ENCODE data around the gene TAF5L. TPM values are rescaled to one million over a fixed set of nuclear protein-coding genes. Genes with fewer than 3 reads are reported as not detected.
A peak's percentile ranks its signal among the peaks of the same experiment; 100 is the strongest.
"Not testable (repeated sequence)": the region's sequence is repeated elsewhere in the genome, so short reads cannot be mapped to it uniquely, and the experiment has no call there.

TAF5L gene
- total RNA-seq, 4 donors from 2014 or later: 14.9 to 26.1 (median 18.4) TPM

- WGBS, 2 donors: 88 to 91% methylated on average over 7 of the region's 7 CpGs
- no peak for DNase-seq
- Histone ChIP-seq H3K27ac (no peak overlapping the region), H3K9me3 (no peaks in the 10 kb centered on the region), H3K36me3 (peaks cover 26 to 32% of the 10 kb centered on the region in 2 donors), H3K4me3 (replicated peaks in 1 of 3) (no peak overlapping the region), H3K27me3 (no peaks in the 10 kb centered on the region), H3K4me1 (no peaks in the 10 kb centered on the region)
- TF ChIP-seq, protein P1, sequence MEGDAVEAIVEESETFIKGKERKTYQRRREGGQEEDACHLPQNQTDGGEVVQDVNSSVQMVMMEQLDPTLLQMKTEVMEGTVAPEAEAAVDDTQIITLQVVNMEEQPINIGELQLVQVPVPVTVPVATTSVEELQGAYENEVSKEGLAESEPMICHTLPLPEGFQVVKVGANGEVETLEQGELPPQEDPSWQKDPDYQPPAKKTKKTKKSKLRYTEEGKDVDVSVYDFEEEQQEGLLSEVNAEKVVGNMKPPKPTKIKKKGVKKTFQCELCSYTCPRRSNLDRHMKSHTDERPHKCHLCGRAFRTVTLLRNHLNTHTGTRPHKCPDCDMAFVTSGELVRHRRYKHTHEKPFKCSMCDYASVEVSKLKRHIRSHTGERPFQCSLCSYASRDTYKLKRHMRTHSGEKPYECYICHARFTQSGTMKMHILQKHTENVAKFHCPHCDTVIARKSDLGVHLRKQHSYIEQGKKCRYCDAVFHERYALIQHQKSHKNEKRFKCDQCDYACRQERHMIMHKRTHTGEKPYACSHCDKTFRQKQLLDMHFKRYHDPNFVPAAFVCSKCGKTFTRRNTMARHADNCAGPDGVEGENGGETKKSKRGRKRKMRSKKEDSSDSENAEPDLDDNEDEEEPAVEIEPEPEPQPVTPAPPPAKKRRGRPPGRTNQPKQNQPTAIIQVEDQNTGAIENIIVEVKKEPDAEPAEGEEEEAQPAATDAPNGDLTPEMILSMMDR (IDR thresholded peaks at IDR 0.05): no peak
- no peak for TF ChIP-seq POLR2A (IDR thresholded peaks at IDR 0.05)
- intact Hi-C loops (cut with DNase I): no loop called here
These were observed 22.4 kb downstream of the TAF5L start for GRCh38 chr1:229603371-229604005.

GRCh38 chr1:229600229-229600628 is 25.7 kb downstream of the TAF5L start:
- intact Hi-C loops (cut with DNase I): no loop called here

GRCh38 chr1:229599218-229599954 is 26.5 kb downstream of the TAF5L start:
- H3K9me3 ChIP-seq: no peaks in the 10 kb centered on the region
- H3K4me1 ChIP-seq: peaks cover 10 to 12% of the 10 kb centered on the region in 2 donors
- H3K27ac ChIP-seq: no peak overlapping the region
- no peak for TF ChIP-seq POLR2A (IDR thresholded peaks at IDR 0.05)
- DNase-seq: no peak
- no peaks in the 10 kb centered on the region for H3K27me3 ChIP-seq
- no peak overlapping the region for H3K4me3 ChIP-seq (replicated peaks in 1 of 3)
- WGBS, 2 donors: 92 to 94% methylated on average over 3 of the region's 3 CpGs
- peaks cover 21 to 23% of the 10 kb centered on the region in 2 donors for H3K36me3 ChIP-seq
- intact Hi-C loops (cut with DNase I): no loop called here

More at GRCh38 chr1:229600229-229600628, 25.7 kb downstream of the TAF5L start:
- 90 to 96% methylated on average over 5 of the region's 5 CpGs for WGBS, 2 donors
- H3K27me3 ChIP-seq: no peaks in the 10 kb centered on the region
- H3K9me3 ChIP-seq: no peaks in the 10 kb centered on the region
- peaks cover 10 to 12% of the 10 kb centered on the region in 2 donors for H3K4me1 ChIP-seq
- H3K4me3 ChIP-seq (replicated peaks in 1 of 3): no peak overlapping the region
- TF ChIP-seq, protein P1 (IDR thresholded peaks at IDR 0.05): no peak
- no peak for TF ChIP-seq POLR2A (IDR thresholded peaks at IDR 0.05)
- H3K27ac ChIP-seq: no peak overlapping the region
- peaks cover 16 to 18% of the 10 kb centered on the region in 2 donors for H3K36me3 ChIP-seq
- no peak for DNase-seq

GRCh38 chr1:229597877-229598276 is 28.0 kb downstream of the TAF5L start:
- 64 to 80% methylated on average over 3 of the region's 3 CpGs for WGBS, 2 donors
- Histone ChIP-seq H3K27me3 (no peaks in the 10 kb centered on the region), H3K4me1 (peaks cover 10 to 12% of the 10 kb centered on the region in 2 donors), H3K36me3 (peaks cover 26 to 28% of the 10 kb centered on the region in 2 donors), H3K4me3 (replicated peaks in 1 of 3) (no peak overlapping the region), H3K9me3 (no peaks in the 10 kb centered on the region), H3K27ac (peak overlapping the region; percentile 18 to 73 (median 33))
- intact Hi-C loops (cut with DNase I): no loop called here
- TF ChIP-seq, protein P1 (IDR thresholded peaks at IDR 0.05): no peak
- no peak for TF ChIP-seq POLR2A (IDR thresholded peaks at IDR 0.05)
- DNase-seq: no peak

DNA sequence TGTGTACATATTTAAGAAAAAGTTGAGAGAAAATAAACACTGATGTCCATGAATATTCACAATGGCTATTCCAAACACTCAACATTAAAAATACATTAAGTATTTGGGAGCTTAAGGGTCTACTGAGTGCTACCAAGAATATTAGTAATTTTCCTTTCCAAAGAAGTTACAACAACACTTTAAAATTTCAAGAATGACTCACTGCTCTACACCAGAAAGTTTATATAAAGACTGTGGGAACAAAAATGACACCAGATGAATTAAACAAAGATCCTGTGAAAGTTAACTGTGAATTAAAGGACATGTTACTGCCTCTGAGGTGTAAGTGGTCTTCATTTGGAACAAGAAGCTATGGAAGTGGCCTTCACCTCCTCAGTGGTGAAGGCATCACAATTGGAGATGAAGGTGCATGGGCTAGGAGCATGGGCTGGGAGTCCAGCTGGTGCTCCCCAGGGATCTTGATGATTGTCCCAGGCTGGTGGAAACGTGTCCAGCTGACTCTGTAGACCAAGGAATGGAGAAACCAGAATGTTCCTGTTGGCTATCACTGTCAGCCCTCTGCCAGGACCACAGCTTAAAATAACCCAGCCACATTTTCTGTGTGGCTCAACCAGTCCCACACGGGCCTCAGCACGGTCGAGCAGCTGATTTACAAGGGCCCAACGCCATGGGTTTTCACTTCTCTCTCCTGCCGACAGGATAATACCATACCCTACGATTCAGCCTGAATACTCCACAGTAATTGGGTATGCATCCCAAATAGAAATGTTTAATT is 28.8 kb downstream of the TAF5L start:
- Histone ChIP-seq H3K4me3 (replicated peaks in 1 of 3) (no peak overlapping the region), H3K36me3 (peaks cover 19 to 21% of the 10 kb centered on the region in 2 donors), H3K9me3 (no peaks in the 10 kb centered on the region), H3K27ac (peak overlapping the region; percentile 4 to 73 (median 33)), H3K27me3 (no peaks in the 10 kb centered on the region), H3K4me1 (peaks cover 10 to 12% of the 10 kb centered on the region in 2 donors)
- WGBS, 2 donors: 59 to 72% methylated on average over 7 of the region's 7 CpGs
- intact Hi-C loops (cut with DNase I): no loop called here
- TF ChIP-seq, protein P1 (IDR thresholded peaks at IDR 0.05): no peak
- TF ChIP-seq POLR2A (IDR thresholded peaks at IDR 0.05): no peak
- DNase-seq: peak; percentile 4 to 5

GRCh38 chr1:229595876-229596275 is 30.0 kb downstream of the TAF5L start:
- Histone ChIP-seq H3K4me1 (peaks cover 10 to 12% of the 10 kb centered on the region in 2 donors), H3K36me3 (peaks cover 11 to 12% of the 10 kb centered on the region in 2 donors), H3K27ac (peak overlapping the region in 1 of 3 donors; percentile 73)
- DNase-seq; intact Hi-C loops (cut with DNase I); H3K4me3 ChIP-seq (replicated peaks in 1 of 3); H3K9me3 ChIP-seq; H3K27me3 ChIP-seq: not testable (repeated sequence)
- 98 to 99% methylated on average over 7 of the region's 7 CpGs for WGBS, 2 donors
